ENCODE measurements around the gene RELT.

DNA sequence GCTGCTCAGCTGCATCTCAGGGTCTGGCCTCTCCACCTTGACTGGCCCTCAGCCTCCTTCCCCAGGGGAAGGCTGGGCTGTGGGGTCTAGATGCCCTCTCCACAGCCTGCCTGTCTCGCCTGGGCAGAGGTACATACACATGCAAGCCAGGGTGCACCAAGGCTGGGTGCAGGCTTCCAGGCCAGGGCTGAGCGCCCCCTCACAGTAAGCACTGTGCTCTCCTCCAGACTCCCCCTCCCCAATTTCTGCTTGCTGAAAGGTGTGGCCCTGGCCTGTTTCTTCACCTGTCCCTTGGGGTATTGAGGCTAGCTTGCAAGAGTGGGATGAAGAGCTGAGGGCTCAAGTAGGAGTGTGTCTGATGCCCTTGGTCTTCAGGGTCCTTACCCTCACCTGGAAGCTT is 22.5 kb downstream of the RELT start:
- TF ChIP-seq, protein P1, sequence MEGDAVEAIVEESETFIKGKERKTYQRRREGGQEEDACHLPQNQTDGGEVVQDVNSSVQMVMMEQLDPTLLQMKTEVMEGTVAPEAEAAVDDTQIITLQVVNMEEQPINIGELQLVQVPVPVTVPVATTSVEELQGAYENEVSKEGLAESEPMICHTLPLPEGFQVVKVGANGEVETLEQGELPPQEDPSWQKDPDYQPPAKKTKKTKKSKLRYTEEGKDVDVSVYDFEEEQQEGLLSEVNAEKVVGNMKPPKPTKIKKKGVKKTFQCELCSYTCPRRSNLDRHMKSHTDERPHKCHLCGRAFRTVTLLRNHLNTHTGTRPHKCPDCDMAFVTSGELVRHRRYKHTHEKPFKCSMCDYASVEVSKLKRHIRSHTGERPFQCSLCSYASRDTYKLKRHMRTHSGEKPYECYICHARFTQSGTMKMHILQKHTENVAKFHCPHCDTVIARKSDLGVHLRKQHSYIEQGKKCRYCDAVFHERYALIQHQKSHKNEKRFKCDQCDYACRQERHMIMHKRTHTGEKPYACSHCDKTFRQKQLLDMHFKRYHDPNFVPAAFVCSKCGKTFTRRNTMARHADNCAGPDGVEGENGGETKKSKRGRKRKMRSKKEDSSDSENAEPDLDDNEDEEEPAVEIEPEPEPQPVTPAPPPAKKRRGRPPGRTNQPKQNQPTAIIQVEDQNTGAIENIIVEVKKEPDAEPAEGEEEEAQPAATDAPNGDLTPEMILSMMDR (conservative IDR thresholded peaks at IDR 0.05; ENCODE audit: low read depth, low read length): no peak
- no peak for TF ChIP-seq EZH2 (IDR thresholded peaks at IDR 0.05; ENCODE audit: low read length, unreplicated experiment)
- no peak for TF ChIP-seq EZH2phosphoT487 (IDR thresholded peaks at IDR 0.05; ENCODE audit: borderline replicate concordance, low read length)

Measured in PC-3 (cell line).